ENCODE data around the gene LDLRAD2. TPM values are rescaled to one million over a fixed set of nuclear protein-coding genes. Genes with fewer than 3 reads are reported as not detected.

LDLRAD2 gene
- total RNA-seq, 1 donor from 2014 or later, result 0.19 TPM

DNA sequence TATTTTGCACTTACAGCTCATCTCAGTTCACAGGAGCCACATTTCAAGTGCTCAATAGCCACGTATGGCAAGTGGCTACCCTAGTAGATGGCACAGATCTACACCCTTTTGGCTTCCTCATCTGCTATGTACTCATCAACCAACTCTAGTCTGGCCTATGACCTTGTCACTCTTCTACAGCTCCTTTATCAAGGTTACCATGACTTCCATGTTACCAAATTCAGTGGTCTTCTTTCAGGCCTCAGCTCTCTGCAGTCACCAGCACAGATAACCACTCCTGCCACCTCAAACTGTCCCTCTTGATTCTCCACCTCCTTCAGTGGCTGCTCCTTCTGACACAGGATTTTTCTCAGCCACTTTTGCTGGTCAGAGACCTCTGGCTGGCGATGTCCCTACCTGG, 17.4 kb upstream of the LDLRAD2 start:
- Mint-ChIP-seq H3K9me3 (no peaks in the 10 kb centered on the region), H3K27me3 (peaks cover 3% of the 10 kb centered on the region), H3K27ac (no peak overlapping the region), H3K4me1 (ENCODE audit: unreplicated experiment) (no peaks in the 10 kb centered on the region), H3K4me3 (no peak overlapping the region), H3K36me3 (no peaks in the 10 kb centered on the region)
- TF ChIP-seq, protein P1, sequence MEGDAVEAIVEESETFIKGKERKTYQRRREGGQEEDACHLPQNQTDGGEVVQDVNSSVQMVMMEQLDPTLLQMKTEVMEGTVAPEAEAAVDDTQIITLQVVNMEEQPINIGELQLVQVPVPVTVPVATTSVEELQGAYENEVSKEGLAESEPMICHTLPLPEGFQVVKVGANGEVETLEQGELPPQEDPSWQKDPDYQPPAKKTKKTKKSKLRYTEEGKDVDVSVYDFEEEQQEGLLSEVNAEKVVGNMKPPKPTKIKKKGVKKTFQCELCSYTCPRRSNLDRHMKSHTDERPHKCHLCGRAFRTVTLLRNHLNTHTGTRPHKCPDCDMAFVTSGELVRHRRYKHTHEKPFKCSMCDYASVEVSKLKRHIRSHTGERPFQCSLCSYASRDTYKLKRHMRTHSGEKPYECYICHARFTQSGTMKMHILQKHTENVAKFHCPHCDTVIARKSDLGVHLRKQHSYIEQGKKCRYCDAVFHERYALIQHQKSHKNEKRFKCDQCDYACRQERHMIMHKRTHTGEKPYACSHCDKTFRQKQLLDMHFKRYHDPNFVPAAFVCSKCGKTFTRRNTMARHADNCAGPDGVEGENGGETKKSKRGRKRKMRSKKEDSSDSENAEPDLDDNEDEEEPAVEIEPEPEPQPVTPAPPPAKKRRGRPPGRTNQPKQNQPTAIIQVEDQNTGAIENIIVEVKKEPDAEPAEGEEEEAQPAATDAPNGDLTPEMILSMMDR (conservative IDR thresholded peaks at IDR 0.05), result no peak
- no peak for DNase-seq (ENCODE audit: extremely low spot score, unreplicated experiment)

DNA sequence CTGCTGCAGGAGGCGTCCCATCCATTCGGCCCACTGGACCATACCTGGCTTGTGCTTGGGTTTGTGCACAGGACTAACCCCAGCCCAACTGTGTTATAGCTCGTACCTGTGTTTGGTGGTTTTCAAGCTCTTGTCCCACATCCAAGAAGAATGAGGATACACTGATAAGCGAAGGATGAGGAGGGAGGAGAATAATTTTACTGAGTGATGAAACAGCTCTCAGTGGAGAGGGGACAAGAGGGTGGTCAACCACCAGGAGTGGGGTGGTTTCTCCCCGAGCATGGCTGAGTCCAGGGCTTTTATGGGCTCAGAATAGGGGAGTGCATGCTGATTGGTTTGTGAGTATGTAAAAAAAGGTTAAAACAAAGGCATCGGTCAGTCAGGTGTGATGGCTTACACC, 17.0 kb upstream of the LDLRAD2 start:
- no peaks in the 10 kb centered on the region for H3K4me1 Mint-ChIP-seq (ENCODE audit: unreplicated experiment)
- H3K4me3 Mint-ChIP-seq, result no peak overlapping the region
- TF ChIP-seq, protein P1 (conservative IDR thresholded peaks at IDR 0.05), result no peak

DNA sequence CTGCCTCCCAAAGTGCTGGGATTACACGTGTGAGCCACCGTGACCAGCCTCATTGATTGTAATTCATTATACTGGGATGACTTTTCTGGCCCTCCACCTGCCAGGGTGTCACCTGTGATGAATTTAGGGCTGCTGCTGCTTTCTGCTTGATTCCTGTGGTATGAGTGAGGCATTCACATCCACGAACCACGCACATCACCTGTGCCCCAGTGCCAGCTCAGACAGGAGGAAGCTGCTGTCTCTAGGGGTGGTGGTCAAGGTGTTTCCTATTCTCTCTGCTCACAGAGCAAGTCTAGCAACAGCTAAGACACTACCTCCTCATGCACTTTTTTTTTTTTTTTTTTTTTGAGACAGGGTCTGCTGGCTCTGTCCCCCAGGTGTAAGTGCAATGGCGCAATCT, 12.3 kb upstream of the LDLRAD2 start:
- no peaks in the 10 kb centered on the region for H3K9me3 Mint-ChIP-seq
- DNase-seq (ENCODE audit: extremely low spot score, unreplicated experiment), result no peak
- TF ChIP-seq, protein P1 (conservative IDR thresholded peaks at IDR 0.05), result no peak
- H3K36me3 Mint-ChIP-seq, result no peaks in the 10 kb centered on the region
- no peaks in the 10 kb centered on the region for H3K4me1 Mint-ChIP-seq (ENCODE audit: unreplicated experiment)
- H3K27ac Mint-ChIP-seq, result no peak overlapping the region
- H3K4me3 Mint-ChIP-seq, result no peak overlapping the region
- H3K27me3 Mint-ChIP-seq, result no peaks in the 10 kb centered on the region

More for the DNA sequence above, 17.0 kb upstream of the LDLRAD2 start:
- Mint-ChIP-seq H3K9me3 (no peaks in the 10 kb centered on the region), H3K27me3 (peaks cover under 1% of the 10 kb centered on the region), H3K27ac (no peak overlapping the region), H3K36me3 (no peaks in the 10 kb centered on the region)
- no peak for DNase-seq (ENCODE audit: extremely low spot score, unreplicated experiment)

DNA sequence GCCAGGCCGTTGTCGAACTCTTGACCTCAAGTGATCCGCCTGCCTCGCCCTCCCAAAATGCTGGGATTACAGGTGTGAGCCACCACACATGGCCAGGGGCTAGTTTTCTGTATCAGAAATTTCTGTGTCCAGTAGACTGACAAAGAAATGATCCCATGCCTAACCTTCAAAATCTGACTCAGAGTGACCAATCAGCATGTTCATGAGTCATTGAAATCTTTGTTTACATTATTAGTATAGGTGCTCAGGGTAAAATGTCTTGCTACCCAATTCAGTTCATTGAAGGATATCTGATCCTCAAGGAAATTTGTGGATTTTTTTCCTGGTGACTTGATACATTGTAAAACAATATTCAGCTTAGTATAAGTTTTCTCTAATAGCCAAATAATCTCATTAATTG, 11.0 kb upstream of the LDLRAD2 start:
- H3K4me3 Mint-ChIP-seq, result no peak overlapping the region
- TF ChIP-seq, protein P1 (conservative IDR thresholded peaks at IDR 0.05), result no peak
- no peaks in the 10 kb centered on the region for H3K36me3 Mint-ChIP-seq
- no peak for DNase-seq (ENCODE audit: extremely low spot score, unreplicated experiment)
- H3K4me1 Mint-ChIP-seq (ENCODE audit: unreplicated experiment), result no peaks in the 10 kb centered on the region
- no peaks in the 10 kb centered on the region for H3K9me3 Mint-ChIP-seq
- no peaks in the 10 kb centered on the region for H3K27me3 Mint-ChIP-seq
- H3K27ac Mint-ChIP-seq, result no peak overlapping the region

DNA sequence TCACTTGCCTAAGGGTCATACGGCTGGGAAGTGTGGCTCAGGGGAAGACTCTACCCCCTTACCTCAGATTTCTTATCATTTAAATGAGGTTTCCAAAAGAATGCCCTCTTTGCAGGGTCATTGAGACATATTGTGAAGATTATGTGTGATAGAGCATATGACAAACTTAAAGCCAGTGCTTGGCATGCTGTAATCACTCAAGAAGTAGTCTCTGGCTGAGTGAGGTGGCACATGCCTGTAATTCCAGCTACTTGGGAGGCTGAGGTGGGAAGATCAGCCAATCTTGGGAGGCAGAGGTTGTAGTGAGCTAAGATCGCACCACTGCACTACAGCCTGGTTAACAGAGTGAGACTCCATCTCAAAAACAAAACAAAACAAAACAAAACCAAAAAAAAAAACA, 7.5 kb upstream of the LDLRAD2 start:
- no peaks in the 10 kb centered on the region for H3K27me3 Mint-ChIP-seq
- no peaks in the 10 kb centered on the region for H3K36me3 Mint-ChIP-seq
- no peaks in the 10 kb centered on the region for H3K9me3 Mint-ChIP-seq
- no peak overlapping the region for H3K27ac Mint-ChIP-seq
- no peaks in the 10 kb centered on the region for H3K4me1 Mint-ChIP-seq (ENCODE audit: unreplicated experiment)
- no peak overlapping the region for H3K4me3 Mint-ChIP-seq
- TF ChIP-seq, protein P1 (conservative IDR thresholded peaks at IDR 0.05), result no peak
- no peak for DNase-seq (ENCODE audit: extremely low spot score, unreplicated experiment)

DNA sequence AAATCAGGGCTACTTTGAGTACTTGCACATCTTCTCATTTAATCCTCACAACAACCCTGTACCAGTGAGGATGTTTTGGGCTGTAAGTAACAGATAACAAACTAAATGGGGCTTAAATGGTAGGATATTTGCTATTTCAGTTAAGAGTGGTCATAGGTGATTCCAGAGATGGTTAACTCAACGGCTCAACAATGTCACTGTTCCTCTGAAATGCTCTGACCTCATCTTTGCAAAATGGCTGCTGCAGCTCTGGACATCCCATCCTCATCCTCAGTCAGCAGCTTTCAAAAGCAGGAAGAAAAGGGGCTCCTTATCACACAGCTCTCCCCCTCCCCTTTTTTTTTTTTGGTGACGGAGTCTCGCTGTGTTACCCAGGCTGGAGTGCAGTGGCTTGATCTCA, 1.5 kb downstream of the LDLRAD2 start:
- Mint-ChIP-seq H3K27me3 (peaks cover 14% of the 10 kb centered on the region), H3K9me3 (no peaks in the 10 kb centered on the region), H3K4me3 (no peak overlapping the region), H3K27ac (no peak overlapping the region), H3K36me3 (peaks cover 2% of the 10 kb centered on the region), H3K4me1 (ENCODE audit: unreplicated experiment) (peaks cover 8% of the 10 kb centered on the region)
- DNase-seq (ENCODE audit: extremely low spot score, unreplicated experiment), result no peak
- TF ChIP-seq, protein P1 (conservative IDR thresholded peaks at IDR 0.05), result no peak

All from type B pancreatic cell (in vitro differentiated cells).